WTC11 (cell line): Measurements from ENCODE around the gene SLC2A14. TPM values are rescaled to one million over a fixed set of nuclear protein-coding genes. Genes with fewer than 3 reads are reported as not detected.
"Not testable (repeated sequence)": the region's sequence is repeated elsewhere in the genome, so short reads cannot be mapped to it uniquely, and the experiment has no call there.

Experiments used
- ATAC-seq: fragments of 200-7000 bp; cut with Tn5 transposase; 2 replicates; pipeline ENCODE4 v1.10.0; 2021; ENCODE audit warnings: mild to moderate bottlenecking, moderate library complexity
- CTCF ChIA-PET: fragments of 300-600 bp; sonication (Branson Sonifier 250); formaldehyde crosslinking; loops from one replicate; lab custom pipeline; 2021; ENCODE audit warnings: antibody characterized with exemption; lab: Charles Lee
- POLR2A ChIA-PET: fragments of 350-600 bp; sonication (Branson Sonifier 250); formaldehyde crosslinking; loops from one replicate; lab custom pipeline; 2021; ENCODE audit warnings: antibody characterized with exemption; lab: Charles Lee
- DNase-seq: peaks from one replicate; pipeline ENCODE4 v3.0.0; 2021; ENCODE audit warnings: low spot score
- H3K27ac Mint-ChIP-seq: 2 replicates; pipeline ENCODE4 v1.8.0; 2021; ENCODE audit warnings: mixed read lengths
- H3K27me3 Mint-ChIP-seq: 2 replicates; pipeline ENCODE4 v1.8.0; 2021; ENCODE audit warnings: low read depth, mild to moderate bottlenecking, moderate library complexity, mixed read lengths
- H3K36me3 Mint-ChIP-seq: 2 replicates; pipeline ENCODE4 v1.8.0; 2021; ENCODE audit warnings: mixed read lengths
- H3K4me1 Mint-ChIP-seq: 2 replicates; pipeline ENCODE4 v1.8.0; 2022; ENCODE audit warnings: mixed read lengths
- H3K4me3 Mint-ChIP-seq: 2 replicates; pipeline ENCODE4 v1.8.0; 2021; ENCODE audit warnings: mild to moderate bottlenecking, moderate library complexity, mixed read lengths
- H3K9me3 Mint-ChIP-seq: 2 replicates; pipeline ENCODE4 v1.8.0; 2021; ENCODE audit warnings: mixed read lengths
- FOXK1 ChIP-seq: sonication (generic); formaldehyde crosslinking; IDR thresholded peaks from 2 replicates; pipeline ENCODE4 v1.8.0; 2022; ENCODE audit warnings: mild to moderate bottlenecking, moderate library complexity, missing genetic modification reagents
- FOXP1 ChIP-seq: sonication (generic); formaldehyde crosslinking; IDR thresholded peaks from 2 replicates; pipeline ENCODE4 v1.8.0; 2022; ENCODE audit warnings: missing genetic modification reagents, mild to moderate bottlenecking, moderate library complexity, borderline replicate concordance
- MYBL2 ChIP-seq: sonication (generic); formaldehyde crosslinking; IDR thresholded peaks from 2 replicates; pipeline ENCODE4 v1.8.1; 2023; ENCODE audit warnings: mild to moderate bottlenecking, moderate library complexity, missing genetic modification reagents
- NFYB ChIP-seq: sonication (generic); formaldehyde crosslinking; conservative IDR thresholded peaks from 2 replicates; pipeline ENCODE4 v1.8.0; 2022; ENCODE audit warnings: low read depth, missing genetic modification reagents
- NR3C1 ChIP-seq: sonication (generic); formaldehyde crosslinking; conservative IDR thresholded peaks from 2 replicates; pipeline ENCODE4 v1.8.1; 2023; ENCODE audit warnings: low read depth, mild to moderate bottlenecking, missing genetic modification reagents
- ZBTB21 ChIP-seq: sonication (generic); formaldehyde crosslinking; IDR thresholded peaks from 2 replicates; pipeline ENCODE4 v1.8.1; 2023; ENCODE audit warnings: mild to moderate bottlenecking, missing genetic modification reagents, borderline replicate concordance
- ZNF121 ChIP-seq: sonication (generic); formaldehyde crosslinking; IDR thresholded peaks from 2 replicates; pipeline ENCODE4 v1.8.0; 2023; ENCODE audit warnings: missing genetic modification reagents
- ZNF232 ChIP-seq: sonication (generic); formaldehyde crosslinking; IDR thresholded peaks from 2 replicates; pipeline ENCODE4 v1.8.0; 2022; ENCODE audit warnings: mild to moderate bottlenecking, missing genetic modification reagents
- ZNF416 ChIP-seq: fragments of 250-450 bp; sonication (Bioruptor Pico); IDR thresholded peaks from 2 replicates; pipeline ENCODE4 v1.9.0; 2021; ENCODE audit warnings: mild to moderate bottlenecking, inconsistent platforms
- total RNA-seq: library from RNA; stranded (reverse); gene quantifications from 3 replicates; pipeline ENCODE4 v1.2.3, GENCODE V29; 2021
- TF ChIP-seq, protein P1 (sequence below): sonication (generic); formaldehyde crosslinking; IDR thresholded peaks from 2 replicates; pipeline ENCODE4 v1.8.1; 2023; ENCODE audit warnings: mild to moderate bottlenecking, missing genetic modification reagents, moderate library complexity
- TF ChIP-seq, protein P2 (sequence below): fragments of 250-450 bp; sonication (Bioruptor Pico); IDR thresholded peaks from 2 replicates; pipeline ENCODE4 v1.9.0; 2021; ENCODE audit warnings: mild to moderate bottlenecking
- TF ChIP-seq, protein P3 (sequence below): sonication (generic); formaldehyde crosslinking; IDR thresholded peaks from 2 replicates; pipeline ENCODE4 v1.8.0; 2022; ENCODE audit warnings: missing genetic modification reagents
- TF ChIP-seq, protein P4 (sequence below): sonication (generic); formaldehyde crosslinking; IDR thresholded peaks from 2 replicates; pipeline ENCODE4 v1.8.1; 2023; ENCODE audit warnings: mild to moderate bottlenecking, missing genetic modification reagents, moderate library complexity

SLC2A14 gene
- total RNA-seq, 1 experiment from 2014 or later: 24.4 TPM

DNA sequence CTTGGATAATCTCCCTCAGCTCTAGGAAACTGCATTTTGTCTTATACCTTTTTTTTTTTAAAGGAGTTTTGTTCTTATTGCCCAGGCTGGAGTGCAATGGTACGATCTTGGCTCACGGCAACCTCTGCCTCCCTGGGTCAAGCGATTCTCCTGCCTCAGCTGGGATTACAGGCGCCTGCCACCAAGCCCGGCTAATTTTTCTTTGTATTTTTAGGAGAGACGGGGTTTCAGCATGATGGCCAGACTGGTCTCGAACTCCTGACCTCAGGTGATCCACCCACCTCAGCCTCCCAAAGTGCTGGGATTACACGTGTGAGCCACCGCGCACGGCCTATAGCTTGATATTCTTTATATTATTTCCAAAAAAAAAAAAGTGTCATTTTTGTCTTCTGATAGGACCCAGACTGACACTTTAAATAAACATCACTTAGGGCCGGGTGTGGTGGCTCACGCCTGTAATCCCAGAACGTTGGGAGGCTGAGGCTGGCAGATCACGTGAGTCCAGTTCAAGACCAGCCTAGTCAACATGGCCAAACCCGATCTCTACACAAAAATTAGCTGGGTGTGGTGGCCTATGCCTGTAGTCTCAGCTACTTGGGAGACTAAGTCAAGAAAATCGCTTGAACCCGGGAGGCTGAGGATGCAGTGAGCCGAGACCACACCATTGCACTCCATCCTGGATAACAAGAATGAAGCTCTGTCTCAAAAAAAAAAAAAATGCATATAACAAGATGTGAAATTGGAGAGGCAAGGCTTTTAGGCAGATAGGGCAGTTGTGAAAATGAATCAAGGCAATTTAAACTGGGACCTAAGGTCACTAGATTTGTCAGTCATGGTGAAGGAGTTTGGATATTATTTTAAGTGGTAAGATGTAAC is 44.9 kb upstream of the SLC2A14 start:
- TF ChIP-seq ZNF232 (CRISPR knock-in tag): 0 out of 2 replicates have a peak, but pooled peaks have one; percentile 21
- TF ChIP-seq, protein P1, sequence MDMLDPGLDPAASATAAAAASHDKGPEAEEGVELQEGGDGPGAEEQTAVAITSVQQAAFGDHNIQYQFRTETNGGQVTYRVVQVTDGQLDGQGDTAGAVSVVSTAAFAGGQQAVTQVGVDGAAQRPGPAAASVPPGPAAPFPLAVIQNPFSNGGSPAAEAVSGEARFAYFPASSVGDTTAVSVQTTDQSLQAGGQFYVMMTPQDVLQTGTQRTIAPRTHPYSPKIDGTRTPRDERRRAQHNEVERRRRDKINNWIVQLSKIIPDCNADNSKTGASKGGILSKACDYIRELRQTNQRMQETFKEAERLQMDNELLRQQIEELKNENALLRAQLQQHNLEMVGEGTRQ (CRISPR knock-in tag): no peak
- TF ChIP-seq, protein P2, sequence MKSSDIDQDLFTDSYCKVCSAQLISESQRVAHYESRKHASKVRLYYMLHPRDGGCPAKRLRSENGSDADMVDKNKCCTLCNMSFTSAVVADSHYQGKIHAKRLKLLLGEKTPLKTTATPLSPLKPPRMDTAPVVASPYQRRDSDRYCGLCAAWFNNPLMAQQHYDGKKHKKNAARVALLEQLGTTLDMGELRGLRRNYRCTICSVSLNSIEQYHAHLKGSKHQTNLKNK (CRISPR knock-in tag): peak; percentile 64
- H3K27me3 Mint-ChIP-seq: no peaks in the 10 kb centered on the region
- H3K9me3 Mint-ChIP-seq: no peaks in the 10 kb centered on the region
- no peak overlapping the region for H3K4me3 Mint-ChIP-seq
- DNase-seq: no peak
- ChIA-PET POLR2A (interaction anchor here (0.6 to 1.5 kb wide), 4 partner anchors 11 to 57 kb away, joined by 4 to 8 read pairs (median 4); no protein-coding TSS in a partner anchor), CTCF (interaction anchor here (0.6 to 2.9 kb wide), 6 partner anchors 16 to 272 kb away, joined by 3 to 17 read pairs (median 3); no protein-coding TSS in a partner anchor)
- H3K36me3 Mint-ChIP-seq: peaks cover 48% of the 10 kb centered on the region
- peaks cover 59% of the 10 kb centered on the region for H3K4me1 Mint-ChIP-seq
- peak overlapping the region; percentile 97 for H3K27ac Mint-ChIP-seq
- ATAC-seq: no peak

DNA sequence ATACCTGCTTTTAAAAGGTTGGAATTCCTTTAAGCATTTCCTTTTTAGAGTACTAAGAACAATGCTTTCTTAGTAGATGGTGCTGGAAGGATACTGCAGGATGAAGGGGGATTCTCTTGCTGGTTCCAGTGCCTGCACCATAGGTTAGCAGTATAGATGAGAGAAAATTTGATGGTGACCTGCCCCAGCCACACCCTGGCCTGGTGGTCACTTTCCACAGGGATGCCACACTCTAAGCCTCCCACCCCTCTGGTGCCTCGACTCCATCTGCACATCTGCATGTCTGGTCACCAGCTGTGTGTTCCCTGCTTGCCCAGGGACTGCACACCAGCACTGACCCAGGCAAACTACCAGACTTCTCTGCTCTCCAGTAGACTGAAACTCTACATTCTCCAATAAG is 44.2 kb upstream of the SLC2A14 start:
- Mint-ChIP-seq H3K27me3 (no peaks in the 10 kb centered on the region), H3K27ac (peak overlapping the region; percentile 97), H3K9me3 (no peaks in the 10 kb centered on the region), H3K4me3 (no peak overlapping the region), H3K36me3 (peaks cover 41% of the 10 kb centered on the region), H3K4me1 (peaks cover 53% of the 10 kb centered on the region)
- ChIA-PET CTCF (interaction anchor here (0.6 to 1.7 kb wide), 6 partner anchors 11 to 271 kb away, joined by 3 to 9 read pairs (median 4); no protein-coding TSS in a partner anchor), POLR2A (interaction anchor here (0.9 to 1.5 kb wide), 3 partner anchors 10 to 56 kb away, joined by 4 to 8 read pairs (median 4); no protein-coding TSS in a partner anchor)
- no peak for DNase-seq
- TF ChIP-seq ZNF416 (CRISPR knock-in tag) (0 out of 2 replicates have a peak, but pooled peaks have one; percentile 34), NR3C1 (no peak), ZBTB21 (0 out of 2 replicates have a peak, but pooled peaks have one; percentile 22), FOXK1 (CRISPR knock-in tag) (no peak), ZNF121 (CRISPR knock-in tag) (no peak), NFYB (CRISPR knock-in tag) (no peak)
- TF ChIP-seq, protein P2 (CRISPR knock-in tag): peak; percentile 92
- TF ChIP-seq, protein P3, sequence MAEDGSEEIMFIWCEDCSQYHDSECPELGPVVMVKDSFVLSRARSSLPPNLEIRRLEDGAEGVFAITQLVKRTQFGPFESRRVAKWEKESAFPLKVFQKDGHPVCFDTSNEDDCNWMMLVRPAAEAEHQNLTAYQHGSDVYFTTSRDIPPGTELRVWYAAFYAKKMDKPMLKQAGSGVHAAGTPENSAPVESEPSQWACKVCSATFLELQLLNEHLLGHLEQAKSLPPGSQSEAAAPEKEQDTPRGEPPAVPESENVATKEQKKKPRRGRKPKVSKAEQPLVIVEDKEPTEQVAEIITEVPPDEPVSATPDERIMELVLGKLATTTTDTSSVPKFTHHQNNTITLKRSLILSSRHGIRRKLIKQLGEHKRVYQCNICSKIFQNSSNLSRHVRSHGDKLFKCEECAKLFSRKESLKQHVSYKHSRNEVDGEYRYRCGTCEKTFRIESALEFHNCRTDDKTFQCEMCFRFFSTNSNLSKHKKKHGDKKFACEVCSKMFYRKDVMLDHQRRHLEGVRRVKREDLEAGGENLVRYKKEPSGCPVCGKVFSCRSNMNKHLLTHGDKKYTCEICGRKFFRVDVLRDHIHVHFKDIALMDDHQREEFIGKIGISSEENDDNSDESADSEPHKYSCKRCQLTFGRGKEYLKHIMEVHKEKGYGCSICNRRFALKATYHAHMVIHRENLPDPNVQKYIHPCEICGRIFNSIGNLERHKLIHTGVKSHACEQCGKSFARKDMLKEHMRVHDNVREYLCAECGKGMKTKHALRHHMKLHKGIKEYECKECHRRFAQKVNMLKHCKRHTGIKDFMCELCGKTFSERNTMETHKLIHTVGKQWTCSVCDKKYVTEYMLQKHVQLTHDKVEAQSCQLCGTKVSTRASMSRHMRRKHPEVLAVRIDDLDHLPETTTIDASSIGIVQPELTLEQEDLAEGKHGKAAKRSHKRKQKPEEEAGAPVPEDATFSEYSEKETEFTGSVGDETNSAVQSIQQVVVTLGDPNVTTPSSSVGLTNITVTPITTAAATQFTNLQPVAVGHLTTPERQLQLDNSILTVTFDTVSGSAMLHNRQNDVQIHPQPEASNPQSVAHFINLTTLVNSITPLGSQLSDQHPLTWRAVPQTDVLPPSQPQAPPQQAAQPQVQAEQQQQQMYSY: no peak
- TF ChIP-seq, all 79 proteins: peak for 3
- ATAC-seq: peak; percentile 54

DNA sequence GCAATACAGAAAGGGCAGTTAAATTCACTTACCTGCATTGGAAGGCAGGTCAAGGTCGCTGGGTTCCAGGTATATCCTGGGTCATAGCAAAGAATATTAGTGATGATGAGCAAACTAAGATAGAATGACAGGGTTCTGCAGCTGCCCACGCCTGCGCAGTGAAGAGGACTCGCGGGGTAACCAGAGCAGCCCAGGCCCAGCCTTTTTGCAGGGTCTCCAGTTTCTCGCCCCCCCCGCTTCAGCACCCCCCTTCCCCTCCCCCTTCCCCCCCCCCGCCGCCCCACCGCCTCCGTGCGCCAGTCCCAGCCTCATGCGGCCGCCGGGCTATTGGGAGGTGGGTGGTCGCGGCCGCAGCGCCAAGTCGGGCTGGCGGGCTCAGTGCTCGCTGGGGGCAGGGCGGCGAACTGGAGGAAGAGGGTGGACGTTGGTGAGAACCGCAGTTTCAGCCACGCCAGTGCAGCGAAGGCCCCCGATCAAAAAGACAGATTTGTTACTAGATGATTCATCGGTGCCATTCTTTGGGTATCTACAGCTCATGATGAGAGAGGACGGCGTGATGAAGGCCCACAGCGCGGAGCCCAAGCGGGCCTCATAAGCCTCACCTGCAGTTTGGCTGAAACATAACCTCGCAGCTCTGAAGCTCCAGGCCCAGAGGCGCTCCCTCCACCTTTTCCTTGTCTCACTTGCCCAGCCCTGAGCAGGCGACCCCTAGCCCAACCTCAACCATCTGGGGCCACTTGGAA is 43.1 kb upstream of the SLC2A14 start:
- Mint-ChIP-seq H3K27me3 (no peaks in the 10 kb centered on the region), H3K4me3 (no peak overlapping the region), H3K9me3 (no peaks in the 10 kb centered on the region), H3K27ac (peak overlapping the region; percentile 97), H3K36me3 (peaks cover 30% of the 10 kb centered on the region), H3K4me1 (peaks cover 44% of the 10 kb centered on the region)
- ChIA-PET CTCF (interaction anchor here (0.7 to 1.7 kb wide), 5 partner anchors 10 to 130 kb away, joined by 3 to 9 read pairs (median 5); no protein-coding TSS in a partner anchor), POLR2A (interaction anchor here (1.5 kb wide), 1 partner anchor 9 kb away, joined by 8 read pairs; no protein-coding TSS in a partner anchor)
- peak; percentile 25 for DNase-seq
- TF ChIP-seq, protein P2 (CRISPR knock-in tag): 0 out of 2 replicates have a peak, but pooled peaks have one; percentile 44
- TF ChIP-seq FOXP1: 0 out of 2 replicates have a peak, but pooled peaks have one; percentile 41
- TF ChIP-seq, protein P4, sequence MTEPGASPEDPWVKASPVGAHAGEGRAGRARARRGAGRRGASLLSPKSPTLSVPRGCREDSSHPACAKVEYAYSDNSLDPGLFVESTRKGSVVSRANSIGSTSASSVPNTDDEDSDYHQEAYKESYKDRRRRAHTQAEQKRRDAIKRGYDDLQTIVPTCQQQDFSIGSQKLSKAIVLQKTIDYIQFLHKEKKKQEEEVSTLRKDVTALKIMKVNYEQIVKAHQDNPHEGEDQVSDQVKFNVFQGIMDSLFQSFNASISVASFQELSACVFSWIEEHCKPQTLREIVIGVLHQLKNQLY (CRISPR knock-in tag): no peak
- TF ChIP-seq, protein P3: peak; percentile 93
- TF ChIP-seq MYBL2 (CRISPR knock-in tag): no peak
- peak; percentile 56 for ATAC-seq

DNA sequence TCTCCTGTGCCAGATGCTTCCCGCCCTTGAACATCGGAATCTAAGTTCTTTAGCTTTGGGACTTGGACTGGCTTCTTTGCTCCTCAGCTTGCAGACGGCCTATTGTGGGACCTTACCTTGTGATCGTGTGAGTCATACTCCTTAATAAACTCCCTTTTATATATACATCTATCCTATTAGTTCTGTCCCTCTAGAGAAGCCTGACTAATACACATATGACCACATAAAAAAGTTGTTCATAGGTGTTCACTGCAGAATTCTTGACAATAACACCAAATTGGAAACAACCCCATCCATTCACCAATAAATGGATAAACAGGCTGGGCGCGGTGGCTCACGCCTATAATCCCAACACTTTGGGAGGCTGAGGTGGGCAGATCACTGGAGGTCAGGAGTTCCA is 37.4 kb upstream of the SLC2A14 start:
- not testable (repeated sequence) for ATAC-seq, DNase-seq, H3K4me3 Mint-ChIP-seq, H3K36me3 Mint-ChIP-seq, H3K27me3 Mint-ChIP-seq, H3K9me3 Mint-ChIP-seq
- peaks cover 43% of the 10 kb centered on the region for H3K4me1 Mint-ChIP-seq
- ChIA-PET CTCF (interaction anchor here (0.9 kb wide), 1 partner anchor 50 kb away, joined by 3 read pairs; no protein-coding TSS in a partner anchor), POLR2A (interaction anchor here (2.4 kb wide), 1 partner anchor 26 kb away, joined by 13 read pairs; the partner anchor contains the start of gene SLC2A3)
- peak overlapping the region; percentile 88 for H3K27ac Mint-ChIP-seq
